ENCODE results near the gene AQP3. TPM values are rescaled to one million over a fixed set of nuclear protein-coding genes. Genes with fewer than 3 reads are reported as not detected.
"Not testable (repeated sequence)": the region's sequence is repeated elsewhere in the genome, so short reads cannot be mapped to it uniquely, and the experiment has no call there.

The AQP3 gene
- total and polyA plus RNA-seq, 9 of the 15 experiments (the other 6 are each of a cell fraction or from before 2014, with no cell fraction given) = 4.2 to 31.5 (median 17.6) TPM

GRCh38 chr9:33401809-33402208 lies 45.6 kb downstream of the AQP3 start:
- DNase-seq (ENCODE audit: extremely low read depth in 1 of 4, low spot score in 3 of 4) = peak in 1 of 4 experiments; percentile 22
- no CpG with 5 or more reads among the region's 10 CpGs for WGBS (ENCODE audit: insufficient coverage, low coverage, missing lambda C conversion rate)
- in situ Hi-C loops (cut with MboI) (loop anchor here (10.0 kb wide), 1 partner anchor 63 kb away; no protein-coding TSS in a partner anchor), intact Hi-C loops (cut with micrococcal nuclease) (loop anchor here (2.0 to 10.0 kb wide), 2 partner anchors 45 to 223 kb away; partner anchors contain the start of gene AQP3)
- H3K4me3 ChIP-seq; H3K27me3 ChIP-seq (ENCODE audit: control insufficient read depth in 2 of 2, insufficient read depth in 2 of 2, low read length in 2 of 2); H3K79me2 ChIP-seq (ENCODE audit: control insufficient read depth, insufficient read depth, low read length); POLR2A ChIA-PET; H3K4me2 ChIP-seq (ENCODE audit: insufficient read depth, low read length); H3K9me1 ChIP-seq (ENCODE audit: control insufficient read depth, insufficient read depth, low read length); BruUV-seq (replicated peaks); H3K9ac ChIP-seq (ENCODE audit: insufficient read depth in 1 of 2, low read depth in 2 of 2, low read length in 2 of 2); H4K20me1 ChIP-seq (replicated peaks; ENCODE audit: control insufficient read depth, insufficient read depth, low read length); H2AFZ ChIP-seq (ENCODE audit: low read depth, low read length); H3K9me3 ChIP-seq (replicated peaks; ENCODE audit: control insufficient read depth, insufficient read depth, low read depth, low read length); ATAC-seq; FAIRE-seq; H3K27ac ChIP-seq (ENCODE audit: extremely low read depth, low read depth, low read length); CTCF ChIA-PET (ENCODE audit: low intra/inter-chr PET ratio); H3K36me3 ChIP-seq (ENCODE audit: control insufficient read depth, insufficient read depth, low read length): not testable (repeated sequence)
- peak; percentile 62; the same call in 1 of the 2 replicates for TF ChIP-seq EGR1 (conservative IDR thresholded peaks at IDR 0.05)
- peaks cover 2 to 30% of the 10 kb centered on the region in 2 experiments; a peak in 2 of 5 replicates for H3K4me1 ChIP-seq (replicated peaks in 1 of 2; ENCODE audit: control insufficient read depth in 2 of 2, insufficient read depth in 2 of 2, low read length in 2 of 2)

DNA sequence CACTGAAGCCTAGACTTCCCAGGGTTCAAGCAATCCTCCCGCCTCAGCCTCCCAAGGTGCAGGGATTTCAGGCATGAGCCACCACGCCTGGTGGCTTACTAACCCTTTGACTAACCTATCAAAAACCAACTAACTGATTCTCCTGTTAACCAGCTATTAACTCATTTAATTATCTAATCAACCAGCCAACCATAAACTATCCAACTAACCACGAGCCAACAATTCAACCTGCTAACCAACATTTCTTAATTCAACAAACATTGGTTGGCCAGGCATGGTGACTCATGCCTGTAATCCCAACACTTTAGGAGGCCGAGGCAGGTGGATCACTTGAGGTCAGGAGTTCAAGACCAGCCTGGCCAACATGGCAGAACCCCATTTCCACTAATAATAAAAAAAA lies 48.3 kb downstream of the AQP3 start:
- H3K36me3 ChIP-seq (ENCODE audit: control insufficient read depth, insufficient read depth, low read length); ATAC-seq; H3K9ac ChIP-seq (ENCODE audit: insufficient read depth in 1 of 2, low read depth in 2 of 2, low read length in 2 of 2); POLR2A ChIA-PET; DNase-seq (ENCODE audit: extremely low read depth in 1 of 4, low spot score in 3 of 4); CTCF ChIA-PET (ENCODE audit: low intra/inter-chr PET ratio); H3K9me3 ChIP-seq (replicated peaks; ENCODE audit: control insufficient read depth, insufficient read depth, low read depth, low read length); H3K27ac ChIP-seq (ENCODE audit: extremely low read depth, low read depth, low read length); in situ Hi-C loops (cut with MboI); FAIRE-seq; H2AFZ ChIP-seq (ENCODE audit: low read depth, low read length); BruUV-seq (replicated peaks); H3K4me2 ChIP-seq (ENCODE audit: insufficient read depth, low read length); H3K9me1 ChIP-seq (ENCODE audit: control insufficient read depth, insufficient read depth, low read length); H3K4me3 ChIP-seq; intact Hi-C loops (cut with micrococcal nuclease); H3K79me2 ChIP-seq (ENCODE audit: control insufficient read depth, insufficient read depth, low read length); H3K27me3 ChIP-seq (ENCODE audit: control insufficient read depth in 2 of 2, insufficient read depth in 2 of 2, low read length in 2 of 2); H4K20me1 ChIP-seq (replicated peaks; ENCODE audit: control insufficient read depth, insufficient read depth, low read length): not testable (repeated sequence)
- peak; percentile 61; the same call in 1 of the 2 replicates for TF ChIP-seq HMBOX1 (IDR thresholded peaks at IDR 0.05)
- 49% methylated on average over 4 of the region's 4 CpGs for WGBS (ENCODE audit: insufficient coverage, low coverage, missing lambda C conversion rate)
- peaks cover 2 to 23% of the 10 kb centered on the region in 2 experiments; a peak in 3 of 5 replicates for H3K4me1 ChIP-seq (replicated peaks in 1 of 2; ENCODE audit: control insufficient read depth in 2 of 2, insufficient read depth in 2 of 2, low read length in 2 of 2)

GRCh38 chr9:33397801-33398200 lies 49.6 kb downstream of the AQP3 start:
- CTCF ChIA-PET (ENCODE audit: low intra/inter-chr PET ratio); in situ Hi-C loops (cut with MboI); intact Hi-C loops (cut with micrococcal nuclease); H4K20me1 ChIP-seq (replicated peaks; ENCODE audit: control insufficient read depth, insufficient read depth, low read length); H3K79me2 ChIP-seq (ENCODE audit: control insufficient read depth, insufficient read depth, low read length); H3K9ac ChIP-seq (ENCODE audit: insufficient read depth in 1 of 2, low read depth in 2 of 2, low read length in 2 of 2); H3K4me3 ChIP-seq; FAIRE-seq; POLR2A ChIA-PET; H3K36me3 ChIP-seq (ENCODE audit: control insufficient read depth, insufficient read depth, low read length); H3K27me3 ChIP-seq (ENCODE audit: control insufficient read depth in 2 of 2, insufficient read depth in 2 of 2, low read length in 2 of 2); H3K4me2 ChIP-seq (ENCODE audit: insufficient read depth, low read length); DNase-seq (ENCODE audit: extremely low read depth in 1 of 4, low spot score in 3 of 4); H3K9me1 ChIP-seq (ENCODE audit: control insufficient read depth, insufficient read depth, low read length); H2AFZ ChIP-seq (ENCODE audit: low read depth, low read length); H3K9me3 ChIP-seq (replicated peaks; ENCODE audit: control insufficient read depth, insufficient read depth, low read depth, low read length); H3K27ac ChIP-seq (ENCODE audit: extremely low read depth, low read depth, low read length); BruUV-seq (replicated peaks); ATAC-seq: not testable (repeated sequence)
- H3K4me1 ChIP-seq (replicated peaks in 1 of 2; ENCODE audit: control insufficient read depth in 2 of 2, insufficient read depth in 2 of 2, low read length in 2 of 2) = peaks cover 0 to 17% of the 10 kb centered on the region in 2 experiments; a peak in 3 of 5 replicates
- 0% methylated on average over 2 of the region's 4 CpGs for WGBS (ENCODE audit: insufficient coverage, low coverage, missing lambda C conversion rate)

Measured in K562 (cell line).